Activated CD4-positive, CD25-positive, alpha-beta regulatory T cell treated with anti-CD3 and anti-CD28 coated beads, Interleukin-2, amount 50 U/mL, for 24 hours (primary cell): ENCODE measurements around the gene HSDL1.

Experiments
- ATAC-seq, 2 donors: fragments of 150-1000 bp; cut with Tn5 transposase; one replicate each; pipeline ENCODE4 v1.10.0; 2021; ENCODE audit warnings: mild to moderate bottlenecking in 1 of 2, moderate library complexity in 1 of 2

HSDL1 gene

GRCh38 chr16:84175350-84176081 is 30.5 kb upstream of the HSDL1 start:
- peak; percentile 82 to 84 for ATAC-seq

DNA sequence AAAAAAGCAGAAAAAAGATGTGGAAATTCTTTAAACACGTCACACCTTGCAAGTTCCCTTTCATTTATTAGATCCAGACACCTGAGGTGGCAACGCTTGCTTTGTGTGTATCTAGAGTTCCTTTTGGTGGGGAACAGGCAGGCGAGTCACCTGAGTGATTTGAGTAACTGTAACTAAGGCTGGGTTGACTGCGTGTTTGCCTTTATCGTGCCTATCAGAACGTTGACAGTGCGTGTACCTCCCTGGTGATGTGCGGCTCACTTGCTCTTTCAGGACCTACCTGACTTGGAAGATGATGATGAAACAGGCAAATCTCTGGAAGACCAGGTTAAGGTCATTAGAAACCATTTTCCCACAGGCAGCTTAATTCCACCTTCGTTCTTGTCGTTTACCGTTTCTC is 29.4 kb upstream of the HSDL1 start:
- ATAC-seq, result no peak

GRCh38 chr16:84169765-84170310 is 24.9 kb upstream of the HSDL1 start:
- ATAC-seq, result no peak

- peak in 1 of 2 donors; percentile 41 for ATAC-seq
Measured at GRCh38 chr16:84166796-84167695, 22.1 kb upstream of the HSDL1 start.

- no peak for ATAC-seq
Measured at GRCh38 chr16:84165746-84166145, 20.8 kb upstream of the HSDL1 start.

DNA sequence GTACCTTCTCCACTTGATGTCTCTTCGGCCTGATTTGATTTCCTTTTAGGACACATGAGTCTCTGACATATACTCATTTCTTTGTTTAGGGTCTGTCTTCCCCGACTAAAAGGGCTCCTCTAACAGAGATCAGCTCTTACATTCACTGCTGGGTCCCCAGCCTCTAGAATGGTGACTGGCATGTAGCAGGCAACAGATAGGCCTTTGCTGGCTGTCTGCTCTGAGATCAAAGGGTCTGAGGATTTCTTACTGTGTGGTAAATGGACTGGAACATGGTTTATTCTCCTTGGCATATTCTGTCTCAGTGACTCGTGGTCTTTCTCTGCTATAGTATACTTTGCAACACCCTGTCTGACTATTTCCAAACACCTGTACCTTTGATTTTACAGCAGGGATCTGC is 16.8 kb upstream of the HSDL1 start:
- no peak for ATAC-seq

DNA sequence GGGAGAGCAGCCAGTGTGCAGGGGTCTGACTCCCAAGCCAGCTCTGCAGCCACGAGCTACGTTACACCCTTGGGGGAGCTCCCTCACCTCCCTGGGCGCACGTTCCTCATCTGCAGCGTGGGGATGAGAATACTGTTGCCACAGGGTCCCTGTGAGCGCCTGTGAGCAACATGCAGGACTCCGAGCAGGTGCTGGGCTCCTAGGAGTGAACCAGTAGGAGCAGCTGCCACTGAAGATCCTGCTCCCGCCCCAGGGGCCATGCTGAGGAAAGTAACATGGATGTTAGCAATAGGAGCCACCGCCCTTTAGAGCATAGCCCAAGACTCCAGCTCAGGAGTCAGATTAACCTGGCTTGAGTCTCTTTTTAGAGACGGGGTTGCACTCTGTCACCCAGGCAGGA is 16.1 kb upstream of the HSDL1 start:
- no peak for ATAC-seq

DNA sequence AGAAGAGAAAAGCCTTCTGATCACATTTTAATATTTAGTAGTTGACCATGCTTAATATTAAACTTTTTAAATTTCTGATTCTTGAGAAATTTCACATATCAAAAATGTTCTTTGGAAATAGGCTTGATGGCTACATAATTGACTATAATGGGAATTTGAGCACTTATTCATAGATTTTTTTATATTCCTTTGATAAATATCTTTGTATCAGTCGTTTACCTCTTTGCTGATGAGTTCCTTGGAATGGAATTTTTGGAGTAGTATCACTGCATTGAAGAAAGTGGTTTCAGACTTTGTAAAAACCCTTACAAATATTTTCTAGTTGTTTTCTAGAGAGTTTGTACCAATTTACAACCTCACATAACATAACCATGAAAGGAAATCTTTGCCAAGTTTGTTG is 14.8 kb upstream of the HSDL1 start:
- no peak for ATAC-seq

GRCh38 chr16:84159007-84159406 is 14.0 kb upstream of the HSDL1 start:
- ATAC-seq, result no peak

- ATAC-seq, result no peak
Measured at GRCh38 chr16:84156342-84156784, 11.4 kb upstream of the HSDL1 start.

DNA sequence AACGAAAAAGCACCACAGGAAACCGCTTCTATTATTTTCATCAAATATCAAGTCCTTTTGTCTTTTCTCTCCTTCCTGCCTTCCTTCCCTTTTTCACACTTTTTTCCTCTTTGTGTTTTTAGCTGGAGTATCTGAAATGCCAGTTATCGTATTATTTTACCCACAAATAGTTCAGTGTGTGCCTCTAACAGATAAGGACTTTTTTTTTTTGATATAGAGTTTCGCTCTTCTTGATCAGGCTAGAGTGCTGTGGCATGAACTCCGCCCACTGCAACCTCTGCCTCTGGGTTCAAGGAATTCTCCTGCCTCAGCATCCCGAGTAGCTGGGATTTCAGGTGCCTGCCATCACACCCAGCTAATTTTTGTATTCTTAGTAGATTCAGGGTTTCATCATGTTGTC is 10.8 kb upstream of the HSDL1 start:
- no peak for ATAC-seq

DNA sequence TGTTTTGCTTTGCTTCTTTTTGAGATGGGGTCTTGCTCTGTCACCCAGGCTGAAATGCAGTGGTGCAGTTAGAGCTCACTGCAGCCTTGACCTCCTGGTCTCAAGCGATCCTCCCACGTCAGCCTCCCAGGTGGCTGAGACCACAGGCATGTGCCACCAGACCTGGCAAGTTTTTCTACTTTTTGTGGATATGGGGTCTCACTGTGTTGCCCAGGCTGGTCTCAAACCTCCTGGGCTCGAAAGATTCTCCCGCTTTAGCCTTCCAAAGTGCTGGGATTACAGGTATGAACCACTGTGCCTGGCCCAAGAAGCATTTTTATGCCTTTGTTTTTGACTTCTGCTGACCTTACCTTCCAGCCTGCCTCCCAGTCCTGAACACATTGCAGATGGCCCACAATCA is 10.2 kb upstream of the HSDL1 start:
- no peak for ATAC-seq

DNA sequence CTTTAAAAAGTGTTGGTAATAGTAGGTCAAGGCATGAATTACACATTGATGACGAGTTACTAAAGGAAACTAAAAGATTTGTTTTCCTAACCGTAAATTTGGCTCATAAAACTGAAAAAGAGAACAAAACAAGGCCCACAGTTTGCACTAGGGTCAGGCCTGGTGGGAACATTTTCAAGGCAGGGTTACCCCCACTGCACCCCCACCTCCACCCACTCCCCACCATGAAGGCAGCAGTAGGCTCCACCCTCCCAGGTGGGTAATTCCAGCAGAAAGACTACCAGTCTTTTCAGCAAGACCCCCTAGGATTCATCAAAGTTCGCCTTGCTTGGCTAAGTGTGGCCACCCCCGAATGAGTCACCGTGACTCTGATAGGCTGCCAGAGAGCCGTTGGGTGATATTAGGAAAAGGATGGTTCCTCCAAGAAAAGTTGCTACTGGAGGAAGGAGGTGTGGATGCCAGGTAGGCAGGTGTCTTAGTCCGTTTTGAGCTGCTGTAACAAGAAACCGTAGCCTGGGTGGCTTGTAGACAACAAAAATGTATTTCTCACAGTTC is 8.8 kb upstream of the HSDL1 start:
- ATAC-seq, result no peak

GRCh38 chr16:84150926-84151325 is 5.9 kb upstream of the HSDL1 start:
- no peak for ATAC-seq

DNA sequence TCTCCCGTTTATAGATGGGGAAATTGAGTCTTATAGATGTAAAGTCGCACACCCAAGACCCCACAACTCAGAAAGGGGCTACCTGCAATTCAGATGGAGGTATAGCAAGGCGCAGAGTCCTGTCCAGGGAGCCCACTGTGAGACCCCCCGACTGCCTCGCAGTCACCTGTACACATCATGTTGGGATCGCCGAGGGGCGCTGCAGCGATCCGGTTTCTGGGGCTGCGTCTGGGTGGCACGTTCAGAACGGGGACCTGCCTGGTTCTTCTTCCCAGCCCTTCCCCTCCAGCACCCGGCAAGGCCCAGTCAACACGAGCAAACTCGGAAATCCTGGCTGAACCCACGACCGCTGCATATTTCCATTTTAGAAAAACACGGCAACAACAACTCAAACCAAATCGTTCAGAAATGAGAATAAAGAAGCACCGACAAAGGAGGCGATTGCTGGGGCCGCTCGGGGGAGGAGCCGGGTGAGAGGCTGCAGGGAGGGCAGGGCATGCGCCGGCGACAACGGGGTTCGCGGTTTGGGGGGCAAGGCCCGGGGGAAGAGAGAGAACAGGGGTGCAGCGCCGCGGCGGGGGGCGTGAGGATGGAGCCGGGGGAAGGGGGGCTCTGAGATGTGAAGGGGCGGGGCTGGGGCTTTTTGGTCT is 643 bp downstream of the HSDL1 start:
- peak; percentile 32 to 42 for ATAC-seq

- ATAC-seq, result no peak
Measured at GRCh38 chr16:84143784-84144199, 1.2 kb downstream of the HSDL1 start.

DNA sequence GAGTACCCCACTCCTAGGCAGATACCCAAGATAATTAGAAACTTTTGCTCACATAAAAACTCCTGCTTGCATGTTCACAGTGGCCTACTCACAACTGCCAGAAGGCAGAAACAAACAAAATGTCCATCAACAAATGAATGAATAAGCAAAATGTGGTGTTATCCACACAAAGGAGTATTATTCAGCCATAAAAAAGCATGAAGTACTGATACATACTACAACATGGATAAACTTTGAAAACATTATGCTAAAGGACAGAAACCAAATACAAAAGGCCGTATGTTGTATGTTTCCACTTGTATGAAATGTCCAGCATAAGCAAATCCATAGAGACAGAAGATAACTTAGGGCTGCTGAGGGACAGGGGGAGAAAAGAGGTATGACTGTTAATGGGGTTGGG is 1.9 kb downstream of the HSDL1 start:
- no peak for ATAC-seq

- no peak for ATAC-seq
Measured at GRCh38 chr16:84141143-84141670, 3.8 kb downstream of the HSDL1 start.

DNA sequence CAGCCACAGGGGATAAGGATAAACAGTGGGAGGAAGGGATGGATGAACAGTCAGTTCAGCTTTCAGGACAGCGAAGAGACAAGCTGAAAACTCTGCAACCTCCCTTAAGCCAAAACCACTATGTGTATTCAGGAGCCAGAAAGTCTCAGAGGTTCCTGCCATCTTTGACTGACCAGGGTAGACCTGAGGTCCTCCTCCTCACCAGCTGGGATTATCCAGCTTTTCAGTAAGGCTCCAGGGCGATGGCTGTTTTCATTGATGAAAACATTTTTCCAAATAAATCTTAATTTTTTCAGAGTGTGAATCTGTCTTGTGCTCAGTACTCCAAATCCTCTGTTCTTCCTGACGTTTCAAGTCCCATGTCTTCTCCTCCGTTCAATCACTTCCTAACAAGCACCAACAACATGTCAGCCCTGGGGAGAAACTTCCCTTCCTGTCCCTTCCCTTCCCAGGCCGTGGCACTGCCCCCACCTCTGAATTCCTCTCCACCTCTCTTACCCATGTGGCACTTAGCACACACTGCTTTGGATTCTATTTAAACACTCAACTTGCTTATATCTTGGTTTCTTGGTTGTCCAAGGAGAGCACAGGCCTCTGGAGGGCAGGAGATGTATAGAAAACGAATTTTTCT is 5.2 kb downstream of the HSDL1 start:
- no peak for ATAC-seq

GRCh38 chr16:84138824-84139627 is 6.0 kb downstream of the HSDL1 start:
- ATAC-seq, result peak; percentile 41 to 55

DNA sequence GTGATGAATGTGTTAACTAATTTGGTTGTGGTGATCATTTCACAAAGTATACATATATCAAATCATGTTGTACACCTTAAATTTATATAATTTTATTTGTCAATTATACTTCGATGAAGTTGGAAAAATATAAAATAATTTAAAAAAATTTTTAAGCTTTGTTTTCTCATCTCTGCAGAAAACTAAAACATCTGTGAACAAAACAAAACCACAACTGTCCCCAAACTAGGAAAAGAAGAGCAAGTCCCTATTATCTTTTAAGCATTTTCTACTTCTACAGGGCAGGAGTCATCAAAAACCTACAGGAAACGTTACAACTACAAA is 6.5 kb downstream of the HSDL1 start:
- ATAC-seq, result no peak
